ENCODE data around the gene GGTLC2.
"Not testable (repeated sequence)": the region's sequence is repeated elsewhere in the genome, so short reads cannot be mapped to it uniquely, and the experiment has no call there.

GGTLC2 gene

GRCh38 chr22:22644314-22644713, at the start of gene GGTLC2:
GGTLC2 (plus strand) TSS chr22:22644614; CDS start chr22:22646346, 1,732 bp downstream.
- not testable (repeated sequence) for DNase-seq (ENCODE audit: low spot score)

- no peak for DNase-seq (ENCODE audit: low spot score)
- no peak for TF ChIP-seq CTCF (IDR thresholded peaks at IDR 0.05; ENCODE audit: extremely low read depth, missing control alignments)
These were observed 49.2 kb upstream of the GGTLC2 start for GRCh38 chr22:22595001-22595835.

GRCh38 chr22:22598144-22598543, 46.3 kb upstream of the GGTLC2 start:
- DNase-seq (ENCODE audit: low spot score) = no peak
- TF ChIP-seq CTCF (IDR thresholded peaks at IDR 0.05; ENCODE audit: extremely low read depth, missing control alignments) = no peak

GRCh38 chr22:22599248-22599647, 45.2 kb upstream of the GGTLC2 start:
- no peak for DNase-seq (ENCODE audit: low spot score)
- TF ChIP-seq CTCF (IDR thresholded peaks at IDR 0.05; ENCODE audit: extremely low read depth, missing control alignments) = no peak

GRCh38 chr22:22600531-22601261, 43.7 kb upstream of the GGTLC2 start:
- TF ChIP-seq CTCF (IDR thresholded peaks at IDR 0.05; ENCODE audit: extremely low read depth, missing control alignments) = no peak
- DNase-seq (ENCODE audit: low spot score) = no peak

- no peak for DNase-seq (ENCODE audit: low spot score)
- TF ChIP-seq CTCF (IDR thresholded peaks at IDR 0.05; ENCODE audit: extremely low read depth, missing control alignments) = no peak
These were observed 40.9 kb upstream of the GGTLC2 start for GRCh38 chr22:22603470-22603947.

- DNase-seq (ENCODE audit: low spot score) = no peak
- TF ChIP-seq CTCF (IDR thresholded peaks at IDR 0.05; ENCODE audit: extremely low read depth, missing control alignments) = no peak
These were observed 39.9 kb upstream of the GGTLC2 start for GRCh38 chr22:22604326-22605073.
